ENCODE data around the gene CPNE8.

CPNE8 gene

GRCh38 chr12:38886931-38887330 is 18.5 kb downstream of the CPNE8 start:
- Histone ChIP-seq H3K36me3 (ENCODE audit: control insufficient read depth in 4 of 4, insufficient read depth in 4 of 4, low read length in 3 of 4) (peaks cover 0 to 7% (median 2%) of the 10 kb centered on the region in 4 experiments), H3K9me3 (ENCODE audit: control extremely low read depth in 1 of 5, control insufficient read depth in 4 of 5, insufficient read depth in 2 of 5, low read depth in 1 of 5, low read length in 4 of 5) (peaks cover 0 to 6% (median 0%) of the 10 kb centered on the region in 5 experiments), H3K27me3 (replicated peaks in 2 of 5; ENCODE audit: control insufficient read depth in 4 of 5, insufficient read depth in 5 of 5, low read length in 4 of 5) (no peaks in the 10 kb centered on the region), H3K4me3 (ENCODE audit: control insufficient read depth in 1 of 7, extremely low read depth in 1 of 7, insufficient read depth in 4 of 7, low read depth in 2 of 7, low read length in 6 of 7) (no peak overlapping the region), H3K27ac (ENCODE audit: insufficient read depth in 1 of 2, low read depth in 1 of 2, low read length in 2 of 2, poor library complexity in 1 of 2, severe bottlenecking in 2 of 2) (no peak overlapping the region), H3K4me1 (ENCODE audit: control extremely low read depth in 1 of 4, control insufficient read depth in 4 of 4, insufficient read depth in 4 of 4, low read length in 3 of 4) (peaks cover 5 to 17% (median 13%) of the 10 kb centered on the region in 4 experiments)
- ChIA-PET POLR2A (no interaction called here), CTCF (interaction anchor here (2.0 to 2.8 kb wide), 2 partner anchors 19 to 20 kb away, joined by 8 to 9 read pairs; partner anchors contain the start of gene CPNE8)
- WGBS (ENCODE audit: insufficient coverage) = no CpG with 5 or more reads among the region's 1 CpG
- DNase-seq = no peak

- Histone ChIP-seq H3K27me3 (replicated peaks in 2 of 5; ENCODE audit: control insufficient read depth in 4 of 5, insufficient read depth in 5 of 5, low read length in 4 of 5) (no peaks in the 10 kb centered on the region), H3K4me1 (ENCODE audit: control extremely low read depth in 1 of 4, control insufficient read depth in 4 of 4, insufficient read depth in 4 of 4, low read length in 3 of 4) (peaks cover 4 to 15% (median 13%) of the 10 kb centered on the region in 4 experiments), H3K36me3 (ENCODE audit: control insufficient read depth in 4 of 4, insufficient read depth in 4 of 4, low read length in 3 of 4) (peaks cover 0 to 7% (median 2%) of the 10 kb centered on the region in 4 experiments), H3K9me3 (ENCODE audit: control extremely low read depth in 1 of 5, control insufficient read depth in 4 of 5, insufficient read depth in 2 of 5, low read depth in 1 of 5, low read length in 4 of 5) (peaks cover 0 to 6% (median 0%) of the 10 kb centered on the region in 5 experiments), H3K4me3 (ENCODE audit: control insufficient read depth in 1 of 7, extremely low read depth in 1 of 7, insufficient read depth in 4 of 7, low read depth in 2 of 7, low read length in 6 of 7) (no peak overlapping the region), H3K27ac (ENCODE audit: insufficient read depth in 1 of 2, low read depth in 1 of 2, low read length in 2 of 2, poor library complexity in 1 of 2, severe bottlenecking in 2 of 2) (no peak overlapping the region)
- CTCF ChIA-PET = interaction anchor here (2.8 kb wide), 1 partner anchor 20 kb away, joined by 8 read pairs; no protein-coding TSS in a partner anchor
- POLR2A ChIA-PET = no interaction called here
- DNase-seq = peak in 2 of 3 donors; percentile 54 to 55
Observed at GRCh38 chr12:38886064-38886463, 19.3 kb downstream of the CPNE8 start.

GRCh38 chr12:38884666-38885065 is 20.7 kb downstream of the CPNE8 start:
- ChIA-PET CTCF (interaction anchor here (2.8 kb wide), 1 partner anchor 22 kb away, joined by 8 read pairs; no protein-coding TSS in a partner anchor), POLR2A (interaction anchor here (0.7 kb wide), 1 partner anchor 15 kb away, joined by 6 read pairs; no protein-coding TSS in a partner anchor)
- Histone ChIP-seq H3K4me1 (ENCODE audit: control extremely low read depth in 1 of 4, control insufficient read depth in 4 of 4, insufficient read depth in 4 of 4, low read length in 3 of 4) (peaks cover 0 to 7% (median 4%) of the 10 kb centered on the region in 4 experiments), H3K4me3 (ENCODE audit: control insufficient read depth in 1 of 7, extremely low read depth in 1 of 7, insufficient read depth in 4 of 7, low read depth in 2 of 7, low read length in 6 of 7) (no peak overlapping the region), H3K9me3 (ENCODE audit: control extremely low read depth in 1 of 5, control insufficient read depth in 4 of 5, insufficient read depth in 2 of 5, low read depth in 1 of 5, low read length in 4 of 5) (peaks cover 0 to 6% (median 0%) of the 10 kb centered on the region in 5 experiments), H3K27me3 (replicated peaks in 2 of 5; ENCODE audit: control insufficient read depth in 4 of 5, insufficient read depth in 5 of 5, low read length in 4 of 5) (no peaks in the 10 kb centered on the region), H3K36me3 (ENCODE audit: control insufficient read depth in 4 of 4, insufficient read depth in 4 of 4, low read length in 3 of 4) (peaks cover 0 to 7% (median 2%) of the 10 kb centered on the region in 4 experiments), H3K27ac (ENCODE audit: insufficient read depth in 1 of 2, low read depth in 1 of 2, low read length in 2 of 2, poor library complexity in 1 of 2, severe bottlenecking in 2 of 2) (no peak overlapping the region)
- no peak for DNase-seq
- no CpG with 5 or more reads among the region's 3 CpGs for WGBS (ENCODE audit: insufficient coverage)

- peaks cover 0 to 7% (median 1%) of the 10 kb centered on the region in 4 experiments for H3K36me3 ChIP-seq (ENCODE audit: control insufficient read depth in 4 of 4, insufficient read depth in 4 of 4, low read length in 3 of 4)
- DNase-seq = no peak
- H3K27me3 ChIP-seq (replicated peaks in 2 of 5; ENCODE audit: control insufficient read depth in 4 of 5, insufficient read depth in 5 of 5, low read length in 4 of 5) = no peaks in the 10 kb centered on the region
- CTCF ChIA-PET = interaction anchor here (1.2 to 1.7 kb wide), 2 partner anchors 12 to 20 kb away, joined by 5 read pairs; no protein-coding TSS in a partner anchor
- H3K27ac ChIP-seq (ENCODE audit: insufficient read depth in 1 of 2, low read depth in 1 of 2, low read length in 2 of 2, poor library complexity in 1 of 2, severe bottlenecking in 2 of 2) = no peak overlapping the region
- WGBS (ENCODE audit: insufficient coverage) = no CpG with 5 or more reads among the region's 3 CpGs
- H3K9me3 ChIP-seq (ENCODE audit: control extremely low read depth in 1 of 5, control insufficient read depth in 4 of 5, insufficient read depth in 2 of 5, low read depth in 1 of 5, low read length in 4 of 5) = peaks cover 0 to 6% (median 0%) of the 10 kb centered on the region in 5 experiments
- H3K4me3 ChIP-seq (ENCODE audit: control insufficient read depth in 1 of 7, extremely low read depth in 1 of 7, insufficient read depth in 4 of 7, low read depth in 2 of 7, low read length in 6 of 7) = no peak overlapping the region
- no peaks in the 10 kb centered on the region for H3K4me1 ChIP-seq (ENCODE audit: control extremely low read depth in 1 of 4, control insufficient read depth in 4 of 4, insufficient read depth in 4 of 4, low read length in 3 of 4)
- POLR2A ChIA-PET = interaction anchor here (0.7 kb wide), 1 partner anchor 32 kb away, joined by 3 read pairs; no protein-coding TSS in a partner anchor
Observed at GRCh38 chr12:38883629-38884134, 21.7 kb downstream of the CPNE8 start.

GRCh38 chr12:38880288-38880687 is 25.1 kb downstream of the CPNE8 start:
- Histone ChIP-seq H3K27me3 (replicated peaks in 2 of 5; ENCODE audit: control insufficient read depth in 4 of 5, insufficient read depth in 5 of 5, low read length in 4 of 5) (no peaks in the 10 kb centered on the region), H3K27ac (ENCODE audit: insufficient read depth in 1 of 2, low read depth in 1 of 2, low read length in 2 of 2, poor library complexity in 1 of 2, severe bottlenecking in 2 of 2) (no peak overlapping the region), H3K4me1 (ENCODE audit: control extremely low read depth in 1 of 4, control insufficient read depth in 4 of 4, insufficient read depth in 4 of 4, low read length in 3 of 4) (peaks cover 0 to 3% (median 0%) of the 10 kb centered on the region in 4 experiments), H3K4me3 (ENCODE audit: control insufficient read depth in 1 of 7, extremely low read depth in 1 of 7, insufficient read depth in 4 of 7, low read depth in 2 of 7, low read length in 6 of 7) (no peak overlapping the region), H3K9me3 (ENCODE audit: control extremely low read depth in 1 of 5, control insufficient read depth in 4 of 5, insufficient read depth in 2 of 5, low read depth in 1 of 5, low read length in 4 of 5) (peaks cover 0 to 6% (median 0%) of the 10 kb centered on the region in 5 experiments), H3K36me3 (ENCODE audit: control insufficient read depth in 4 of 4, insufficient read depth in 4 of 4, low read length in 3 of 4) (peaks cover 0 to 5% (median 3%) of the 10 kb centered on the region in 4 experiments)
- CTCF ChIA-PET = no interaction called here
- DNase-seq = no peak
- no CpG with 5 or more reads among the region's 3 CpGs for WGBS (ENCODE audit: insufficient coverage)
- POLR2A ChIA-PET = no interaction called here

GRCh38 chr12:38878986-38879385 is 26.4 kb downstream of the CPNE8 start:
- Histone ChIP-seq H3K4me1 (ENCODE audit: control extremely low read depth in 1 of 4, control insufficient read depth in 4 of 4, insufficient read depth in 4 of 4, low read length in 3 of 4) (peaks cover 0 to 3% (median 1%) of the 10 kb centered on the region in 4 experiments), H3K36me3 (ENCODE audit: control insufficient read depth in 4 of 4, insufficient read depth in 4 of 4, low read length in 3 of 4) (peaks cover 0 to 7% (median 3%) of the 10 kb centered on the region in 4 experiments), H3K9me3 (ENCODE audit: control extremely low read depth in 1 of 5, control insufficient read depth in 4 of 5, insufficient read depth in 2 of 5, low read depth in 1 of 5, low read length in 4 of 5) (peaks cover 0 to 6% (median 0%) of the 10 kb centered on the region in 5 experiments), H3K27ac (ENCODE audit: insufficient read depth in 1 of 2, low read depth in 1 of 2, low read length in 2 of 2, poor library complexity in 1 of 2, severe bottlenecking in 2 of 2) (no peak overlapping the region), H3K27me3 (replicated peaks in 2 of 5; ENCODE audit: control insufficient read depth in 4 of 5, insufficient read depth in 5 of 5, low read length in 4 of 5) (no peaks in the 10 kb centered on the region), H3K4me3 (ENCODE audit: control insufficient read depth in 1 of 7, extremely low read depth in 1 of 7, insufficient read depth in 4 of 7, low read depth in 2 of 7, low read length in 6 of 7) (no peak overlapping the region)
- 88% methylated on average over 3 of the region's 4 CpGs for WGBS (ENCODE audit: insufficient coverage)
- POLR2A ChIA-PET = no interaction called here
- CTCF ChIA-PET = interaction anchor here (2.5 kb wide), 1 partner anchor 27 kb away, joined by 7 read pairs; the partner anchor contains the start of gene CPNE8
- DNase-seq = no peak

- H3K4me1 ChIP-seq (ENCODE audit: control extremely low read depth in 1 of 4, control insufficient read depth in 4 of 4, insufficient read depth in 4 of 4, low read length in 3 of 4) = peaks cover 0 to 6% (median 4%) of the 10 kb centered on the region in 4 experiments
- no peak for DNase-seq
- no peak overlapping the region for H3K27ac ChIP-seq (ENCODE audit: insufficient read depth in 1 of 2, low read depth in 1 of 2, low read length in 2 of 2, poor library complexity in 1 of 2, severe bottlenecking in 2 of 2)
- H3K27me3 ChIP-seq (replicated peaks in 2 of 5; ENCODE audit: control insufficient read depth in 4 of 5, insufficient read depth in 5 of 5, low read length in 4 of 5) = no peaks in the 10 kb centered on the region
- H3K36me3 ChIP-seq (ENCODE audit: control insufficient read depth in 4 of 4, insufficient read depth in 4 of 4, low read length in 3 of 4) = peaks cover 0 to 7% (median 3%) of the 10 kb centered on the region in 4 experiments
- ChIA-PET CTCF (interaction anchor here (2.5 kb wide), 1 partner anchor 28 kb away, joined by 7 read pairs; the partner anchor contains the start of gene CPNE8), POLR2A (no interaction called here)
- no CpG with 5 or more reads among the region's 2 CpGs for WGBS (ENCODE audit: insufficient coverage)
- H3K4me3 ChIP-seq (ENCODE audit: control insufficient read depth in 1 of 7, extremely low read depth in 1 of 7, insufficient read depth in 4 of 7, low read depth in 2 of 7, low read length in 6 of 7) = no peak overlapping the region
- peaks cover 0 to 6% (median 0%) of the 10 kb centered on the region in 5 experiments for H3K9me3 ChIP-seq (ENCODE audit: control extremely low read depth in 1 of 5, control insufficient read depth in 4 of 5, insufficient read depth in 2 of 5, low read depth in 1 of 5, low read length in 4 of 5)
Observed at GRCh38 chr12:38878333-38878705, 27.1 kb downstream of the CPNE8 start.
